Common myeloid progenitor, CD34-positive (primary cell): ENCODE data around the gene C2orf49.
A peak's percentile ranks its signal among the peaks of the same experiment; 100 is the strongest.

Source experiments
- CTCF ChIA-PET: fragments of 350-600 bp; sonication (Branson Sonifier 250); formaldehyde crosslinking; loops from one replicate; lab custom pipeline; 2021; ENCODE audit warnings: antibody characterized with exemption; lab: Charles Lee
- POLR2A ChIA-PET: fragments of 350-600 bp; sonication (Branson Sonifier 250); formaldehyde crosslinking; loops from one replicate; lab custom pipeline; 2021; ENCODE audit warnings: antibody characterized with exemption; lab: Charles Lee
- DNase-seq, 3 donors: peaks; one replicate each; pipeline versions ENCODE4 v3.0.0 to v3.0.0-alpha.2; 2013
- H3K27ac ChIP-seq, 2 experiments: 1 replicate in 1 of 2; 2 replicates in 1 of 2; pipeline ENCODE4 v1.7.0; 2013; ENCODE audit warnings: inconsistent platforms in 2 of 2, low read length in 2 of 2, mild to moderate bottlenecking in 2 of 2, low read depth in 1 of 2, moderate library complexity in 1 of 2; ENCODE audit not compliant: severe bottlenecking in 2 of 2, insufficient read depth in 1 of 2, poor library complexity in 1 of 2
- H3K27me3 ChIP-seq, 5 experiments: replicated peaks in 2 of 5; 1 replicate in 3 of 5; 2 replicates in 2 of 5; pipeline versions ENCODE4 v1.6.1 to v1.7.0; 2013; ENCODE audit warnings: low read length in 4 of 5, mild to moderate bottlenecking in 2 of 5, moderate library complexity in 2 of 5, inconsistent platforms in 1 of 5; ENCODE audit not compliant: insufficient read depth in 5 of 5, control insufficient read depth in 4 of 5
- H3K36me3 ChIP-seq, 4 experiments: 1 replicate in 2 of 4; 2 replicates in 2 of 4; pipeline versions ENCODE4 v1.6.1 to v1.7.0; 2013; ENCODE audit warnings: low read length in 3 of 4, control low read depth in 1 of 4, mild to moderate bottlenecking in 1 of 4; ENCODE audit not compliant: control insufficient read depth in 4 of 4, insufficient read depth in 4 of 4
- H3K4me1 ChIP-seq, 4 experiments: 1 replicate in 3 of 4; 2 replicates in 1 of 4; pipeline versions ENCODE4 v1.6.1 to v1.7.1; 2013; ENCODE audit warnings: low read length in 3 of 4, mild to moderate bottlenecking in 3 of 4, control low read depth in 1 of 4, inconsistent platforms in 1 of 4, moderate library complexity in 1 of 4; ENCODE audit not compliant: control insufficient read depth in 4 of 4, insufficient read depth in 4 of 4; ENCODE audit errors: control extremely low read depth in 1 of 4
- H3K4me3 ChIP-seq, 7 experiments: 1 replicate in 4 of 7; 2 replicates in 3 of 7; pipeline versions ENCODE4 v1.5.1 to v1.7.0; 2013; ENCODE audit warnings: mild to moderate bottlenecking in 7 of 7, low read length in 6 of 7, moderate library complexity in 6 of 7, inconsistent platforms in 2 of 7, low read depth in 2 of 7, control low read depth in 1 of 7; ENCODE audit not compliant: insufficient read depth in 4 of 7, control insufficient read depth in 1 of 7; ENCODE audit errors: extremely low read depth in 1 of 7
- H3K9me3 ChIP-seq, 5 experiments: 1 replicate in 4 of 5; 2 replicates in 1 of 5; pipeline versions ENCODE4 v1.6.1 to v1.7.1; 2013; ENCODE audit warnings: low read length in 4 of 5, mild to moderate bottlenecking in 2 of 5, inconsistent platforms in 1 of 5, low read depth in 1 of 5, moderate library complexity in 1 of 5; ENCODE audit not compliant: control insufficient read depth in 4 of 5, insufficient read depth in 2 of 5; ENCODE audit errors: control extremely low read depth in 1 of 5
- WGBS: methylation state at CpG from one replicate; pipeline ENCODE4 v1.1.5; 2013; ENCODE audit not compliant: insufficient coverage; 5-methylcytosine and 5-hydroxymethylcytosine counted together

The C2orf49 gene

GRCh38 chr2:105339414-105339813 is 2.1 kb downstream of the C2orf49 start:
- H3K36me3 ChIP-seq = peaks cover 21 to 34% (median 26%) of the 10 kb centered on the region in 4 experiments
- H3K27me3 ChIP-seq = no peaks in the 10 kb centered on the region
- ChIA-PET CTCF (interaction anchor here (0.9 to 4.3 kb wide), 10 partner anchors 9 to 207 kb away, joined by 3 to 29 read pairs (median 4); partner anchors contain the start of genes FHL2 and TGFBRAP1), POLR2A (interaction anchor here (0.7 kb wide), 1 partner anchor 9 kb away, joined by 4 read pairs; no protein-coding TSS in a partner anchor)
- 100% methylated on average over 1 of the region's 4 CpGs for WGBS
- DNase-seq = no peak
- H3K27ac ChIP-seq = peak overlapping the region in 1 of 2 experiments; percentile 14
- peaks cover 11 to 29% (median 15%) of the 10 kb centered on the region in 4 experiments for H3K4me1 ChIP-seq
- no peaks in the 10 kb centered on the region for H3K9me3 ChIP-seq
- no peak overlapping the region for H3K4me3 ChIP-seq

- H3K4me1 ChIP-seq = peaks cover 0 to 4% (median 0%) of the 10 kb centered on the region in 4 experiments
- H3K27me3 ChIP-seq = no peaks in the 10 kb centered on the region
- H3K4me3 ChIP-seq = no peak overlapping the region
- 92% methylated on average over 2 of the region's 4 CpGs for WGBS
- no peaks in the 10 kb centered on the region for H3K9me3 ChIP-seq
- peaks cover 31 to 75% (median 52%) of the 10 kb centered on the region in 4 experiments for H3K36me3 ChIP-seq
- CTCF ChIA-PET = interaction anchor here (1.1 to 6.6 kb wide), 19 partner anchors 9 to 234 kb away, joined by 3 to 63 read pairs (median 6); no protein-coding TSS in a partner anchor
- H3K27ac ChIP-seq = no peak overlapping the region
- POLR2A ChIA-PET = interaction anchor here (0.7 kb wide), 1 partner anchor 285 kb away, joined by 5 read pairs; no protein-coding TSS in a partner anchor
- DNase-seq = peak; percentile 64 to 82 (median 74)
Observed at GRCh38 chr2:105344704-105345345, 7.5 kb downstream of the C2orf49 start.

GRCh38 chr2:105357122-105357521 is 19.8 kb downstream of the C2orf49 start:
- H3K4me3 ChIP-seq = no peak overlapping the region
- peaks cover 10 to 16% (median 14%) of the 10 kb centered on the region in 4 experiments for H3K4me1 ChIP-seq
- H3K9me3 ChIP-seq = peaks cover 0 to 19% (median 5%) of the 10 kb centered on the region in 5 experiments
- ChIA-PET POLR2A (no interaction called here), CTCF (interaction anchor here (1.0 to 3.0 kb wide), 2 partner anchors 11 to 160 kb away, joined by 3 to 15 read pairs; no protein-coding TSS in a partner anchor)
- no peak overlapping the region for H3K27ac ChIP-seq
- no CpG with 5 or more reads among the region's 1 CpG for WGBS
- H3K27me3 ChIP-seq = no peaks in the 10 kb centered on the region
- H3K36me3 ChIP-seq = peaks cover 19 to 47% (median 33%) of the 10 kb centered on the region in 4 experiments
- no peak for DNase-seq

GRCh38 chr2:105358593-105358992 is 21.3 kb downstream of the C2orf49 start:
- H3K36me3 ChIP-seq = peaks cover 14 to 49% (median 31%) of the 10 kb centered on the region in 4 experiments
- H3K4me1 ChIP-seq = peaks cover 10 to 31% (median 29%) of the 10 kb centered on the region in 4 experiments
- no peak overlapping the region for H3K4me3 ChIP-seq
- ChIA-PET CTCF (interaction anchor here (1.2 to 1.5 kb wide), 2 partner anchors 14 to 37 kb away, joined by 3 to 5 read pairs; no protein-coding TSS in a partner anchor), POLR2A (no interaction called here)
- no peak for DNase-seq
- H3K27ac ChIP-seq = no peak overlapping the region
- WGBS = 97% methylated on average over 6 of the region's 6 CpGs
- peaks cover 0 to 19% (median 5%) of the 10 kb centered on the region in 5 experiments for H3K9me3 ChIP-seq
- no peaks in the 10 kb centered on the region for H3K27me3 ChIP-seq

GRCh38 chr2:105361102-105361889 is 24.0 kb downstream of the C2orf49 start:
- Histone ChIP-seq H3K9me3 (peaks cover 0 to 15% (median 2%) of the 10 kb centered on the region in 5 experiments), H3K27me3 (no peaks in the 10 kb centered on the region), H3K4me3 (no peak overlapping the region), H3K4me1 (peaks cover 10 to 33% (median 31%) of the 10 kb centered on the region in 4 experiments), H3K27ac (peak overlapping the region in 1 of 2 experiments; percentile 38), H3K36me3 (peaks cover 9 to 42% (median 25%) of the 10 kb centered on the region in 4 experiments)
- 34% methylated on average over 11 of the region's 11 CpGs for WGBS
- DNase-seq = peak in 2 of 3 donors; percentile 54 to 67
- ChIA-PET POLR2A (no interaction called here), CTCF (interaction anchor here (1.0 to 8.4 kb wide), 4 partner anchors 52 to 161 kb away, joined by 5 to 149 read pairs (median 10); no protein-coding TSS in a partner anchor)

GRCh38 chr2:105362862-105363591 is 25.7 kb downstream of the C2orf49 start:
- peak in 2 of 3 donors; percentile 72 to 81 for DNase-seq
- Histone ChIP-seq H3K27me3 (no peaks in the 10 kb centered on the region), H3K4me3 (peak overlapping the region in 1 of 7 experiments; percentile 29), H3K4me1 (peaks cover 10 to 33% (median 31%) of the 10 kb centered on the region in 4 experiments), H3K9me3 (no peaks in the 10 kb centered on the region), H3K27ac (no peak overlapping the region), H3K36me3 (peaks cover 2 to 30% (median 20%) of the 10 kb centered on the region in 4 experiments)
- 13% methylated on average over 15 of the region's 15 CpGs for WGBS
- POLR2A ChIA-PET = interaction anchor here (1.0 kb wide), 1 partner anchor 32 kb away, joined by 4 read pairs; no protein-coding TSS in a partner anchor
- CTCF ChIA-PET = interaction anchor here (1.2 to 8.4 kb wide), 9 partner anchors 15 to 184 kb away, joined by 3 to 149 read pairs (median 5); no protein-coding TSS in a partner anchor
